ENCODE measurements around the gene S1PR5.
A peak's percentile ranks its signal among the peaks of the same experiment; 100 is the strongest.

Gene S1PR5

DNA sequence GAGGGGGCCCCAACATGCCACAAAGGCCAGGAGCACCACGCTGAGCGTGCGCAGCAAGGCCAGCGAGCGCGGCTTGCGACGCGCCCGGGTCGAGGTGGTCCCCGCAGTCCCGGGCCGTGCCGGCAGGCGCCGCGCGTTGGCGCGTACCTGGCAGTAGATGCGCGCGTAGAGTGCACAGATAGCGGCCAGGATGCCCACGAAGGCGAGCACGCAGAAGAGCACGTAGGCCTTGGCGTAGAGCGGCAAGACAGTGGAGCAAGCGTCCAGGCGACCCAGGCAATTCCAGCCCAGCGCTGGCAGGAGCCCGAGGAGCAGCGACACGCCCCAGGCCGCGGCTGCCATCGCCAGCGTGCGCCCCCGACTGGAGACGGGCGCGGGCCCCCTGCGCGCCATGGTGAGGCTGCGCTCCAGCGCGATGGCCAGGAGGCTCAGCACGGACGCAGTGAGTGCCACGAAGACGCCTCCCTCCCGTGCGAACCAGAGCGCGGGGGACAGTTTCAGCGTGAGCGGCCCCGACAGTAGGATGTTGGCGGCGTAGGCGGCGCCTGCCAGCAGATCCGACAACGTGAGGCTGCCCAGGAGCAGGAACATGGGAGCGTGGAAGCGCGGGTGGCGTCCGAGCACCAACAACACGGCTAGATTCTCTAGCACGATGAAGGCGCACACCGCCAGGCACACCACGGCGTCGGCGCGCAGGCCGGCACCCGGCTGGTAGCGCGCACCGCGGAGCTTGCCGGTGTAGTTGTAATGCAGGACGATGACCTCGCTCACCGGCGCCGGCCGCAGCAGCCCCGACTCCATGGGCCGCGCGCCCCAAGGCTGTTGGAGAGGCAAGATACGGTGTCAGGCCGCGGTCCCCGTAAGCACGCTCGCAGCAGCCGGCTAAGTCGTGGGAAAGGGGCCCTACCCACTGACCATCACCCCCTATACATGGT is 2.8 kb downstream of the S1PR5 start:
- DNase-seq (ENCODE audit: low read depth): no peak

DNA sequence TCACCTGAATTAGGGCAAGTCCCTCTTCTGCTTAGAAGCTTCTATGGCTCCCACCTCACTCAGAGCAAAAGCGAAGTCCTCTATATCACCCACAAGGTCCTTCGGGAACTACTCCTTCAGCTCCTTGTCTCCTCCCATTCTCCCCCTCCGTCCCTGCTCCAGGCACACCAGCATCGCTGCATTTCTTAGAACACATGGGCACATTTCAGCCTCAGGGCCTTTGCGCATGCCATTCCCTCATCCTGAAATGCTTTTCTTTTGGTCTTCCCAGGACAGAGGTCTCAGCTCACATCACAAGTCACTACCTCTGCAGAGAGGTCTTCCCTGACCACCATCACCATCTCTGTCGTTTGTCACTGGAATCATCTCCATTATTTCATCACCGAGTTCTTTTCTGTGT is 4.0 kb downstream of the S1PR5 start:
- DNase-seq (ENCODE audit: low read depth): no peak

DNA sequence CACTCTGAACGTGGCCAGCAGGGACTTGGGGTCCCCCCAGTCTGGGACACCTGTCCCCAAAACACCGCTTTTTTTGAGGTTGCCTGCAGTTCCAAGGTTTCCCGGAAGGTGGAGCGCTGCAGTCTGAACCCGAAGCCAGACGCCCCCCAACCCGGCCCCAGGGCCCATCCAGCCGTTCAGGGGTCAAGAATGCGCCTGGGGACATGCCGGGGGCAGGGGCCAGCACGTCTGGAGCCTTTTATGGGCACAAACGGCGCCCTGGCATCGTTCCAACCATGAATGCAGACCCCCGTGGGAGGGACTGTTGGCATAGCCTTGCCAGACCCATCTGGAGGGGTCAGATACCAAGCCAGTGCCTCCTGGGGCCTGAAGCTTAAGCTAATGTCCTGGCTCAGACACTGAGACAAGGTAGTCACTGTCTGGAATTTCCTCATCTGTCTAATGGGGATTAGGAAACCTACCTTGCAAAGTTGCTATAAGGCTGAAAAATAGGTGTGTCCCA is 6.9 kb downstream of the S1PR5 start:
- no peak for DNase-seq (ENCODE audit: low read depth)

DNA sequence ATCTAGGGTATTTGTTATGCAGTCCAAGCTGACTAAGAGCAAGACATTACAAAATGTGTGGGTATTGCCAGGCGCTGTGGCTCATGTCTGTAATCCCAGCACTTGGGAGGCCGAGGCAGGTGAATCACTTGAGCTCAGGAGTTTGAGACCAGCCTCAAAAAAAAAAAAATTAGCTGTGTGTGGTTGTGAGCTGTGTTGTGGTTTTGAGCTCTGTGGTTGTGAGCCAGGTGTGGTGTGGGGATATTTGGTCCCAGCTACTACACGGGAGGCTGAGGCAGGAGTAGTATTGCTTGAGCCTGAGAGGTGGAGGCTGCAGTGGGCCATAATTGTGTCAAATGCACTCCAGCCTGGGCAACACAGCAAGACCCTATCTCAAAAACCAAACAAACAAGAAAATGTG is 8.5 kb downstream of the S1PR5 start:
- no peak for DNase-seq (ENCODE audit: low read depth)

DNA sequence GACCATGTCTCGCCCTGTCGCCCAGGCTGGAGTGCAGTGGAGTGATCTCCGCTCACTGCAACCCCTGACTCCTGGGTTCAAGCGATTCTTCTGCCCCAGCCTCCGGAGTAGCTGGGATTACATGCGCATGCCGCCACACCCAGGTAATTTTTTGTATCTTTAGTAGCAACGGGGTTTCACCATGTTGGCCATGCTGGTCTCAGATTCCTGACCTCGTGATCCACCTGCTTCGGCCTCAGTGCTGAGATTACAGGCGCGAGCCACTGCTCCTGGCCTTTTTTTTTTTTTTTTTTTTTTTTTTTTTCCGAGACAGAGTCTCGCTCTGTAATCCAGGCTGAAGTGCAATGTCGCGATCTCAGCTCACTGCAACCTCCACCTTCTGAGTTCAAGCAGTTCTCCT is 9.2 kb downstream of the S1PR5 start:
- DNase-seq (ENCODE audit: low read depth): no peak

DNA sequence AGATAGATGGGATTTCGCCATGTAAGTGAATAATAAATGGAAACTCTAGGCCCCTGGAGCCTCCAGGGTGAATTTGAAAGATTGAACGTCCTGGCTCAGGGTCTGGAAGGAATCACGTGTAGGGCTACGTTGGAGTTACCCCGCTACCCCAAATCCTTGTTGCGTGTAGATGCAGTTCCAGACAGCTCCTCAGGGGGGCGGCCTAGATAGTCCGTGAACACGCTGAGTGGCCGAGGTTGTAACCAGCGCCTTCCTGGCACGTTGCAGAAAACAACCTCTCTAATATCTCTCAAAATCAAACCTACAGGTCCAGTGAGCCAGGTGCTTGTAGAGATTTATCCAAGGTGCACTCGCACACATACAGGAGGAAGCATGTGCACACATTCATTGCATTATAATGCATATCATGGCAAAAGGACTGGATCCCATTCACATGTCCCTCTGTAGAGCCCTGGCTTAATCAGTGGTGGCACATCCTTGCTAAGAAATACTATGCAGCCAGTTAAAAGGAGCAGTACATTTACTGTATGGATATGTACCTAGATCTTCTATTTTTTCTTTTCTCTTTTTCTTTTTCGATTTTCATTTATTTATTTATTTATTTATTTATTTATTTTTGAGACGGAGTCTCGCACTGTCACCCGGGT is 11.5 kb downstream of the S1PR5 start:
- DNase-seq (ENCODE audit: low read depth): no peak

DNA sequence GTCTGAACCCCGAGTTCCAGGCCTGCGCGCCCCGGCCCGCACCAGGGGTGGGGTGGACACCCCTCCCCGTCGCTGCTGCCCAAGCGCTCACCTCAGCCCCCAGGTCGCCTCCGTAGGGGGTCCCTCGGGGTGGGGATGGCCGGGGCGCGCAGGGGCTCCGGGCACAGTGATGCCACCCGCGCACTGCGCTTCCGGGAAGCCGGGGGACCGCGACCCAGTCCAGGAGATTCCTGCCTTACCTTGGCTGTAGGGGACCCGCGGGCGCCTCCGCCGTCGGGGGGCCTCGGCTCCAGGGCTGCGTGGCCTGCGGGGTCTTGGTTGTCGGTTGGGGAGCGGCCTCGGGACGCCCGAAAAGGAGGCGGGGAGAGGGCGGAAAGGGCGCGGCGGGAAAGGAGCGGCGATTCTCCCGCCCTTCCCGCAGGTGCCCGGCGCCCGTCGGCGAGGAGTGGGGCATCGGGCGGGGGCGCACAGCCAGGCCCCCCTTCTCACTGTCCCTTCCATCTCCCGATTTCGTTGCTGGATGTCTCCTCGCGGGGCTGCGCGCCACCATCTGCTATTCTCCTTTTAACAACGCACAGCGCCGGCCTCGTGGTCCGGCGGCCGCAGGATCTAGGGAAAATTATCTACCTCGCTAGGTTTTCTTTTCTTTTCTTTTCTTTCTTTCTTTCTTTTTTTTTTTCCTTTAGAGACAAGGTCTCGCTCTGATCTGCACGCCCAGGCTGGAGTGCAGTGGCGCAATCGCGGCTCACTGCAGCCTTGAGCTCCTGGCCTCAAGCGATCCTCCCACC is 14.1 kb downstream of the S1PR5 start, which contains the start of gene KEAP1:
Gene KEAP1, minus strand, starts transcription at position 355 of the 788 bp plus-strand sequence. CDS start 3,323 bp downstream, outside the sequence.
- no peak for DNase-seq (ENCODE audit: low read depth)

DNA sequence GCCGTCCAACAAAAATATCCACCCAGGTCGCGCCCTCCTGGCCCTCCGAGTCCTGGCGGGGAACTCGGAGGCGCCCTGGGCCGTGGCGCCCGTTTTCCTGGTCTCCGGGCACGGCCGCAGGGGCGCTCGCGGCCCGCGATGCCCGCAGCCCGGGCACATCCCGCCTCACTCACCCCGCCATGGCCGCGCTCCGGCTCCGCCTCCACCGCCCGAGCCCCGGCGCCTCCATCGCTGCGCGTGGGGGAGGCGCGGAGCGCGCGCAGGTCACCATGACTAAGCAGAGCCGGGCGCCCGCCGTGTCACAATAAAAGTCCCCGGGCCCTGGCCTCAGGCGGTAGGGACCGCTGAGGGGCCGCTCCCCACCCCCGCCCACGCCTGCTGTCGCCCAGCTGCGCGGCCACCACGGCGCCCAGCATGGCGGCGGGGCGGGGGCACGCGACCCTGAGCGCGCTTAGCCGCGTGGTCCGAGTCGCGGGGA is 14.7 kb downstream of the S1PR5 start:
- no peak for DNase-seq (ENCODE audit: low read depth)

DNA sequence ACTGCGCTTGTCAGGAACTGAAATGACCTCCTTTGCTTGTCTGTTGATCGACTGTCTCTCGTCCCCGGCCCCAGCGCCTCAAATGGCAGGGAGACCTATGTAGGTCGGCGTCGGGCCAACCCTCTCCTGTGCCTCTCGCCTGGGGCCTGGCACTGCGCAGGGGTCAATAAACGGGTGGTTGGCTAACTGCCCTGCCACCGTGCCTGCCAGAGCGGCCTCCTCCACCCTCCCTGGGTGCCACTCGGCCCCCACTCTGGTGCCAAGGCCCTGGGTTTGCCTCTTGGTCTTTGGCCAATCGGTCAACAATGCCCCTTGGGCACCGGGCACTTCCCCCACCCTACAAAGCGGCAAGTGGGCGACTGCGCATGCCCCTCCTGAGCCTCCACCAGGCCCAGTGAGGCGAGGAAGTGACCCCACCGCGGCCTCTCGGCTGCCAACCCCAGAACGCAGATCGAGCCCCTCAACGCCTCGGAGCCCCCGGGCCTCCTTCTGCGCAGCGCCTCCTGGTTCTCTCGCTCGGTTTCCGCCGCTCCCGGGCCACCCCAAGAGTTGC is 15.2 kb downstream of the S1PR5 start:
- no peak for DNase-seq (ENCODE audit: low read depth)

DNA sequence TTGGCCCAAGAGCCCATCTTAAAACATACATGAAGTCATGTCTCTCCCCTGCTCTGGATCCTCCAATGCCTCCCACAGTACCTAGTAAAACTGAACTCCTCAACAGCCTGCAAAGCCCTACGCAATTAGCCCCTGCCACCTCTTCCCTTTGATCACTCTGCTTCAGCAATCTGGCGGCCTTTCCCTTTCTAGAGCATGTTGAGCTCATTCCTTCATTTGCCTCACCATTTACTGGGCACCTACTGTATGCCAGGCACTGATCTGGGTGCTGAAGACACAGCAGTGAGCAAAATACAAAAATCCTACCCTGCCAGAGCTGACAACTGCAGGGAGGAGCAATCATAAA is 17.0 kb downstream of the S1PR5 start:
- no peak for DNase-seq (ENCODE audit: low read depth)

DNA sequence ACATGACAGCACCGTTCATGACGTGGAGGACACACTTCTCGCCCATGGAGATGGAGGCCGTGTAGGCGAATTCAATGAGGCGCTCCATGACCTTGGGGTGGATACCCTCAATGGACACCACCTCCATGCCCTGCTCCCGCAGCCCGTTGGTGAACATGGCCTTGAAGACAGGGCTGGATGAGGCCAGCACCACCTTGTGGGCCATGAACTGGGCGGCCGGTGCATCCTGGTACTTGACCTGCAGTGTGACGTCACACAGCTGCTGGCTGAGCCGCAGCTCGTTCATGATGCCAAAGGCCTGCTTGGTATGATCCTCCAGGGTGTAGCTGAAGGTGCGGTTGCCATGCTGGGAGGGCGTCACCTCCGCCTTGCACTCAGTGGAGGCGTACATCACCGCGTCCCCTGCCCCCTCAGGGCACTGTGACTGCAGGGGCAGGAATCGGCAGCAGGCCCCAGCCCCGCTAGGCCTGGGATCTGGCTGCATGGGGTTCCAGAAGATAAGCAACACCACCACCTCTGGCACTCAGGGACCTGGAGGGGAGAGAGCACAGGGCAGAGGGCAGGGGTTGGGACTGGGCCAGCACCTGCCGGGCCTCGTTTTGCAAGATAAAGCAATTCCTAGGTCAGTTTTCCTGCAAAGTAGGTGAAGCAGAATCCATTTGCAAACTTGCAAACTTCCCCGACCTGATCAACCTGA is 17.5 kb downstream of the S1PR5 start:
- DNase-seq (ENCODE audit: low read depth): no peak

DNA sequence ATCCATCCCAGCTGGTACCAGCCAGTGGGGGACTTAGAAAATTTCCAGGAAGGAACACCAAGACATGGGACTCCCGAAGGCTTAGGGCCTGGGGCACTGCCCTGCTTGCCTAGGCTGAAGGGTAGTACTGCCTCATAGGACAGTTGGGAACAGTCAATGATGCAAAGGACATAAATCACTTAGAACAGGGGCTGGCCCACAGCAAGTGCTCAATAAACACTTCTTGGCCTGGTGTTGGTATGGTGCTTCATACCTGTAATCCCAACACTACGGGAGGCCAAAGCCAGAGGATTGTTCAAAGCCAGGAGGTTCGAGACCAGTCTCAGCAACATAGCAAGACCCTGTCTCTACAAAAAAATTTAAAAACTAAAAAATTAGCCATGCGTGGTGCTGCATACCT is 19.9 kb downstream of the S1PR5 start:
- no peak for DNase-seq (ENCODE audit: low read depth)

DNA sequence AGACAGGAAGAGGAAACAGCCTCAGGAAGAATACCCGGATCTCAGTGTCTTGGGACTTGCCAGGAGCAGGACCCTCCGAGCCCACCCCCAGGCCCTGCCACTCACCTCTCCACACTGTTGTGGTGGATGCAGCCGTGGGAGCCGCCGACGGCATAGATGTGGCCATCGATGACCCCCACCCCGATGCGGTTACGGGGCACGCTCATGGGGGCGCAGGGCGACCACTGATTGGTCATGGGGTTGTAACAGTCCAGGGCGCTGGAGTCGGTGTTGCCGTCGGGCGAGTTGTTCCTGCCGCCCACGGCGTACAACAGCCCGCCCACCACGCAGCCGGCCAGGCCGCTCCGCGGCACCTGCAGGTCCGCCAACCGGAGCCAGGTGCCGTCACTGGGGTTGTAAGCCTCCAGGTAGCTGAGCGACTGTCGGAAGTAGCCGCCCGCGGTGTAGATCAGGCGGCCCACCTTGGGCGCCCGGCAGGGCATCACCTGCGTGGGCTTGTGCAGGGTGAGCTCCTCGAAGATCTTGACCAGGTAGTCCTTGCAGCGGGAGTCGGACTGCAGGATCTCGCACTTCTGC is 25.7 kb downstream of the S1PR5 start:
- DNase-seq (ENCODE audit: low read depth): no peak

DNA sequence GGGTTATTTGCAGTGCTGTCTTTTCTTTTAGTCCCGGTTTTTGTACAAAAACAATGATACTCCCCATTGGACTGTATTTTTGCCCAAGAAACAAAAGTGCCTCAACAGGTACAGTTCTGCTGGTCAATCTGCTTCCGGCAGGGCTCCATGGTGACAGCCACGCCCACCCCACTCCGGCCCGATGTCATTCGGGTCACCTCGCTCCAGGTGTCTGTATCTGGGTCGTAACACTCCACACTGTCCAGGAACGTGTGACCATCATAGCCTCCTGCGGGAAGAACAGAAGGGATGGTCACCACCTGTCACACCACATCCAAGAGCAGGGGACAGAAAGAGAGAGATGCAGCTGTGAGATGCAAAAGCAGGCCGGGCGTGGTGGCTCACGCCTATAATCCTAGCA is 30.7 kb downstream of the S1PR5 start:
- DNase-seq (ENCODE audit: low read depth): no peak

DNA sequence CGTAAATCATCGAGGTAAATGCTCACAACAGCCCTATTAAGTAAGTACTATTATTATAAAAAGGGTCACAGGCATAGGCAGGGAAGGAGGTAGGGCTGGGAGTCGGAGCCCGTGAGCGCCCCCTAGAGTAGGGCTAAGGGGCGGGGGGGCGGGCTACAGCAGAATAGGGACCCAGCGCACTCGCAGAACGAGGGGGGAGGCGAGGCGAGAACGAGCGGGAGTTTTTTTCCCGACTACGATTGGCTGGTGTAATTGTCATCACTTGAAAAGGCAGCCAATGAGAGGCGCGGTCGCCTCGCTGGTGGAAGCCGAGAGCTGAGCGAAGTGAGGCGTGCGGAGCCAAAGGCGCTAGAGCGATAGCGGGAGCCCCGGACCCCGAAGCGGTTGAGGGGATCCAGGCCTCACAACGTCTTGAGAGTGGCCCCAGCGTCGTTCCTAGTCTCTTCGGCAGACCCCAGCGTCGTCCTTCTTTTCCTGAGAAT is 38.3 kb downstream of the S1PR5 start:
- DNase-seq (ENCODE audit: low read depth): peak; percentile 51

DNA sequence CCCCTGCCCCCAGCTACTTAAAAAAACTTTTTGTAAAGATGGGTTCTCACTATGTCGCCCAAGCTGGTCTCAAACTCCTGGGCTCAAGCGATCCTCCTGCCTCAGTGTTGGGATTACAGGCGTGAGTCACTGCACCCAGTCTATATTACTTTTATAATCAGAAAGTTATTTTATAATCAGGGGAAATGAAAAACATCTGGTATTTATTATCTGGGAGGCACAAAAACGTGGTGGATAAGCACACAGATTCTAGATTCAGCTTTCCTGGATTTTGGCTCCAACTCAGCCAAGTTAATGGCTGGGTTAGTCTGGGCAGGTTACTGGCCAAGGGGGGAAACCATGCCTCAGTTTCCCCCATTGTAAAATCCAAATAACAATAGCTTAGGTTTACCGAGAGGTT is 38.8 kb downstream of the S1PR5 start:
- no peak for DNase-seq (ENCODE audit: low read depth)

DNA sequence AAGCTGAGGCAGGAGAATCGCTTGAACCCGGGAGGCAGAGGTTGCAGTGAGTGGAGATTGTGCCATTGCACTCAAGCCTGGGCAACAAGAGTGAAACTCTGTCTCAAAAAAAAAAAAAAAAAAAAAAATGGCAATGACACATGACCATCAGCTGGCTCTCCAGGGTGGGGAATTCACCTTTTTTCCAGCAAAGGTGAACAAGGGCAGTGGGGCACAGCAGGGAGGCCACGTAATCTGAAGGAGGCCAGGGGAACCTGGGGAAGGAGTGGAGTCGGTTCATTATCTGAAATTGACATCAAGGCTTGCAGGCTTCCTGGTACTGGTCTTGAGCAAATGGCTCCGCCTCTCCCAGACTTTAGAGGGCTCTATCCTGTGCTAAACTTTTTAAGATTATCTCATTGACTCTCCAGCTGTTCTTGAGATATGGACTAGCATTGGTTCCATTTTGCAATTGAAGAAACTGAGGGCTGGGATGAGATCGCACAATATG is 42.2 kb downstream of the S1PR5 start:
- no peak for DNase-seq (ENCODE audit: low read depth)

DNA sequence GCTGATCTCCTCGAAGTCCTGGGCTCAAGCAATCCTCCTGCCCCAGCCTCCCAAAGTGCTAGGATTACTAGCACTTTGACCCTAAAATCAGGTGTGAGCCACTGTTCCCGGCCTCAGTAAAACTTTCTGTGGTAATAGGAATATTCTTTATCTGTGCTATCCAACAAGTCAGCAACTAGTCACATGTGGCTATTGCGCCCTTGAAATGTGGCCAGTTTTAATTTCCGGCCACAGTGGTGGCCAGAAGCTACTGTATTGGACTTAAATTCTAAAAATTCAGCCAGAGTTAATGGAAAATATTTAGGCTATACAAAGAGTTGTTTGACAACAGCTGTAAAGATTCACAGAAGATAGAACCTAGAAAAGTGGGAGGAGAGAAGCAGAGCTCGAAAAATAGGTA is 44.1 kb downstream of the S1PR5 start:
- DNase-seq (ENCODE audit: low read depth): no peak

DNA sequence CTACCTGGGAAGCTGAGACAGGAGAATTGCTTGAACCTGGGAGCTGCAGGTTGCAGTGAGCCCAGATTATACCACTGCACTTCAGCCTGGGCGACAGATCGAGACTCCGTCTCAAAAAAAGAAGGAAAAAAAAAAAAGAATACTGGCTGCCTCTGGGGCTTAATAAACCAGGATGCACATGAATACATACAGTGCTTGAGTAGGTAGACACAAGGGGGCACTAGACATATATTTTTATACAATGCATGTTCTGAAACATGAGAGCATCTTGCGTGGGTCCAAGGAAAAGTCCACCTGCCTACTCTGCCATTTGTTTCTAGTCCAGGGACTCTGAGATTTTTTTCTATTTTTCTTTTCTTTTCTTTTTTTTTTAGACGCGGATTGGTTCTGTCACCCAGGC is 45.3 kb downstream of the S1PR5 start:
- DNase-seq (ENCODE audit: low read depth): no peak

DNA sequence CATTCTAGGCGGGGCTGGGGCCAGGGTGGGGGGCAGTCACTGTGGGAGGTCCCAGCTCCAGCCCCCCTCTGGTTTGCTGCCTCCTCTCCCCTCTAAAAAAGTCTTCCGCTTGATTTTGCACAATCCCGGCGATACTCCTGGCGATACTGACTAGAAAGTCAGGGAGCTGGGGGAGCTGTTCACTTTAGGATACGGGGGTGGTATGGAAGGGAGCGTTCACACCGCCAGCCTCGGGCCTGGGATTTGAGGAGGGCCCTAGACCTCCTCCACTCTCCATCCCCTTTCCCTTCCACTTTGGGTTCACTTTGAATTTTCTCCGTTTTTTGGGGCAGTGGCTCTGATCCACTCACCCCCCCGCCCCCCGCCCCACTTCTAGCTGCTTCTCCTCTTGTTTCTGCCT is 49.1 kb downstream of the S1PR5 start:
- DNase-seq (ENCODE audit: low read depth): no peak

All from non-pigmented ciliary epithelial cell (primary cell).